HG03469 (cell line): ENCODE measurements around the gene UTP3.
"Not testable (repeated sequence)": the region's sequence is repeated elsewhere in the genome, so short reads cannot be mapped to it uniquely, and the experiment has no call there.

Source experiments
- ATAC-seq: cut with Tn5 transposase; IDR thresholded peaks from one replicate; pipeline ENCODE4 v1.9.1; 2021; ENCODE audit warnings: mild to moderate bottlenecking, moderate library complexity, moderate number of reproducible peaks; ENCODE audit not compliant: unreplicated experiment

Gene UTP3

DNA sequence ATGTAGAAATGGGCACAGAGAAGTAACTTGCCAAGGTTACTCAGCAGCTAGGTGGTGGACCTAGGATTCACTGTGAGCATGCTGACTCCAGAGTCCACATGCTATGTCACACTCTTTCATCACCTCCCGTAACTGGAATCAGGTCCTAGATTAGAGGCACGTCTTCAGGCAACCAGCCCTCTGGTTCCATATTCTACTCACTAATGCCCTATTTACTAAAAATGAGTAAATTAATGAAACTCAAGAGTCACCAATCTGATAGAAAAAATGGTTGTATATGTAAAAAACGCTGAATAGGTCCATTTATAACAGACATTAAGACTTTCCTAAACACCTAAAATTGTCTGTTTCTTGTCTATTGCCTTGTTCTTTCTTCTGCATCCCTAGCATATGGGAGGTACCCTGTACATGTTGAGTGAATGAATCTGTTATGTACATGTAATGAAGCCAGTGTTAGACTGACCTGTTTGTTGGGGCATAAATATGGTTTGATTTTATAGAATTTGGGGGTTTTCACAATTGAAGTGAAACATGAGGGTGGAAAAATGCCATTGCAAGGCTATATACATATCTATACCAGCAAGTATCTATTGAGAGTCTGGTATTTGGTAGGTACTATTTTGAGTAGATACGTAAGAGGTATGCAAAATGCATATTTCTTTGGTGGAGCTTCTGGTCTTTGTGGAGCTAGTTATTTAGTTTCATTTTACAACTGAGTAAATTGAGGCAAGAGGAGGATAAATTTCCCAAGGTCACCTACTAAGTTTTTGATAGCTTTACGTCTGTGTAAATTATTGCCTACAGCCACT is 26.0 kb downstream of the UTP3 start:
- ATAC-seq: peak; percentile 38

DNA sequence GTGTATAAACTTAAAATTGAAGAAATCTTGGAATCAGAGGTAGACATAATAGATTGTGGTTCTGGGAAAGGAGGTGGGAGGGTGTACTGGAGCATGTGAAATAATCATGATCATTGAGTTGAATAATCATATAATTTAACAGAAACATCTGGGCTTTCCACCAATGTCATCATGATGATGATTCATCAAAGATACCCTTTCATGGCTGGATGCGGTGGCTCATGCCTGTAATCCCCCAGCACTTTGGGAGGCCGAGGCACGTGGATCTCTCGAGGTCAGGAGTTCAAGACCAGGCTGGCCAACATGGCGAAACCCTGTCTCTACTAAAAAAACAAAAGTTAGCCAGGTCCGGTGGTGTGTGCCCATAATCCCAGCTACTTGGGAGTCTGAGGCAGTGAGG is 26.8 kb downstream of the UTP3 start:
- ATAC-seq: peak; percentile 0

- ATAC-seq: no peak
Observed at GRCh38 chr4:70718811-70719604, 30.7 kb downstream of the UTP3 start.

GRCh38 chr4:70721747-70722146 is 33.4 kb downstream of the UTP3 start, which contains the start of gene RUFY3:
Gene RUFY3, plus strand, starts transcription at chr4:70721964. Its CDS starts 610 bp downstream, at chr4:70722574.
- ATAC-seq: no peak

DNA sequence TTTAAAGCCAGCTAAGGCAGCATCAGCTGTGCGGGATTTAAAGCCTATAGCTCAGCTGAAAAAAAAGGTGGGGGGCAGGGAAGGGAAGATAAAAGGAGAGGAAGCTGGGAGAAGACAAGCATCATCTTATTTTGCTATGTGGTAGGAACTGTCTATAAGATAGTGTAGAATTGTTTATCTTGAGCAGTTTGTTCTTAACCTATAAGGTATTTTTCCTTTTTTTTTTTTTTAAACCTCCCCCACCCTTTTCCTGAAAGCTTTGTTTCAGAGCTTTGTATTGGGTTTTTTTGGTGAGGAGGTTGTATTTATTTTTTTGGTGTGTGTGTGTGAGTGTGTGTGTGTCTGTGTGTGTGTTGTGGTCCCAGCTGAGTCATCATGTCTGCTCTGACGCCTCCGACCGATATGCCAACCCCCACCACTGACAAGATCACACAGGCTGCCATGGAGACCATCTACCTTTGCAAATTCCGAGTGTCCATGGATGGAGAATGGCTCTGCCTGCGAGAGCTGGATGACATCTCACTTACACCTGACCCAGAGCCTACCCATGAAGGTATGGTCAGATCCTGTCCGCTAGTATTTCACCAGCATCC is 34.0 kb downstream of the UTP3 start:
- ATAC-seq: no peak

- no peak for ATAC-seq
Observed at GRCh38 chr4:70724463-70724862, 36.1 kb downstream of the UTP3 start.

GRCh38 chr4:70725633-70726032 is 37.3 kb downstream of the UTP3 start:
- no peak for ATAC-seq

DNA sequence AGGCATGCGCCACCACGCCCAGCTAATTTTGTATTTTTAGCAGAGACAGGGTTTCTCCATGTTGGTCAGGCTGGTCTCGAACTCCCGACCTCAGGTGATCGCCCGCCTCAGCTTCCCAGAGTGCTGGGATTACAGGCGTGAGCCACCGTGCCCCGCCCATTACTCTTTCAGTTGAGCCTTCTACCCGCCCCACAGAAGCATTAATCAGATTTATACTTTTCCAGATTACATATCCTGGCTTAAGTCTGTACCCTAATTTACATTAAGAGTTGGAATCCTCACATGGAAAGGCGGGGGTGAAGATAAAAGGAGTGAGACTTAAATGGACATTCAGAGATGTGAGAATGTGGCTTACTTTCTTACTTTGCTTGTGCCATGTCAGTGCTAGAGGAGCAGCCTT is 38.2 kb downstream of the UTP3 start:
- not testable (repeated sequence) for ATAC-seq

GRCh38 chr4:70728091-70728490 is 39.8 kb downstream of the UTP3 start:
- ATAC-seq: no peak

GRCh38 chr4:70732878-70733277 is 44.5 kb downstream of the UTP3 start:
- not testable (repeated sequence) for ATAC-seq

DNA sequence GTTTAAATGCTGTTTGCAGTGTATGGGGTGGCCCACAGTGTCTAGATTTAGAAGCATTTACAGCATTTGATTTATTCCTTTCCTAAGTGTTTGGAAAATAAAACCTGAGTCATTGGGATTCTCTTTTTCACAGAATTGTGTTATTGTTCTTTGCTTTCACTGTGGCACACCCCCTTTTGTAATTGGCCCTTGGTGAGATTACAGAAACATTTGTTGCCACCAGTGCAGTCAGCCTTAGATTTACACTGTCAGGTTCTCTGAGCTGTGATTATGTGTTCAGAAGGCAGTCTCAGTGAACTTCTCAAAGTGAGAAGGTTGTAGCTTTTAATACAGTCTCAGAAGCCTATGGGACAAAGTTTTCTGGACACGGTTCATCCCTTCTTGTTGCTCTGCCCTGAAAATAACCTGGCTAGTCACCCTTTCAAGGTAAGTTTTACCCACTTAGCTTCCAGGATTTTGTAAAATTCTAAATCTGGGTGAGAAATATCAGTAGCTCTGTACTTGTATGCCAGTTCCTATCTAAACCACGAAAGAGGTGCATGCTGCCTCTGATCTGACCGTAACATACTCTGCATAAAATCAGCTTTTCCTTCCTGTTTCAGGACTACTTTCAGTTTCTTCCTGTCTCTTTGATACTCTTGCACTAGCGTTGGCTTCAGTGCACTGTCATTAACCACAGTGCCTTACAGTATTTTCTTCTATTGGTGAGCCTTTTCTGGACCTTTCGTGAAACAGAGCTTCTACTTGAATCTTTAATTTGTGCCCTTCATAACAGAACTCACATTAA is 46.0 kb downstream of the UTP3 start:
- peak; percentile 94 for ATAC-seq

DNA sequence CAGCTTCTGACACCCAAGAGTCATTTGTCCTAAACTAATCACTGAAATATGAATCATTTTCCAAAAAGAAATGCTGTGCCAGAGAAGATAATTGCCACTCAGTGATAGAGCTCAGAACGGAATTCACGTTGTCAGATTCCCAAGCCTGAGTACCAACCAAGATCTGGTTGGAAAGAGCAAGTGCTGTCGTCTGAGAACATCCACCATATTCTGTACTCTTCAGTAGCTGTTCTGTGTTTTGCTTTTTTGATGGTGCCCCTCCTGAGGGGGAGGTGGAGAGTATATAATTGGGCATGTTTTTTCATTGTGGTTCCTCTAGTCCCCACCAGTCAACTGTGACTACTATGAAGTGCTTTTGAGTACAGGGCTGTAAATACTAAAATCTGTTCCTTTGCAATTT is 46.6 kb downstream of the UTP3 start:
- ATAC-seq: no peak

DNA sequence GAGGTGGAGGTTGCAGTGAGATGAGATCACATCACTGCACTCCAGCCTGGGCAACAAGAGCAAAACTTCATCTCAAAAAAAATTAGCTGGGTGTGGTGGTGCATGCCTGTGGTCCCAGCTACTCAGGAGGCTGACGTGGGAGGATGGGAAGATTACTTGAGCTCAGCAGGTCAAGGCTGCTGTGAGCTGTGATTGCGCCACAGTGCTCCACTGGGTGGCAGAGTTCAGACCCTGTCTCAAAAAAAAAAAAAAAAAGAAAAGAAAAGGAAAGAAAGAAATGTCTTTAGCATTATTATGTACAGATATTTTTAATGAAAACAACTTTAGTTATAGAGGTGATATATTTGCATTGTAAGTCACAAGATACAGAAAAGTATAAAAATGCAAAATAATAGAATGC is 47.6 kb downstream of the UTP3 start:
- not testable (repeated sequence) for ATAC-seq

DNA sequence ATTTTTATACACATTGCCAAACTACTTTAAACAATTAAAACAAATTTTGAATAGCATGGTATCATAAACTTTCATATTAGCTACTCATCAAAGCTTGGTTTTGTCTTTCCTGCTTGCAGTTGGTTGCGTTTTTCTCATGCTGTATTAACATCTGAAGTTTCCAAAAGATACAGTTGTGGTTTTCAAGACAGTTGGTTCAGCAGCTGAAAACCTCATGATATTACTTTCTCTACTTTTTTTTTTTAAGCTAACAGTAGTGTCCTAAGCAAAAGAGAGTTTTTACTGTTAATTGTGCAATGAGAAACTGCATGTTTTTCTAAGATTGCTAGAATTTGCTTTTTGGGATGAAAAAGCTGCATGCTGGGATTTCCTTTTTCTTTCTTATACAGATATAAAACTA is 48.7 kb downstream of the UTP3 start:
- ATAC-seq: no peak

DNA sequence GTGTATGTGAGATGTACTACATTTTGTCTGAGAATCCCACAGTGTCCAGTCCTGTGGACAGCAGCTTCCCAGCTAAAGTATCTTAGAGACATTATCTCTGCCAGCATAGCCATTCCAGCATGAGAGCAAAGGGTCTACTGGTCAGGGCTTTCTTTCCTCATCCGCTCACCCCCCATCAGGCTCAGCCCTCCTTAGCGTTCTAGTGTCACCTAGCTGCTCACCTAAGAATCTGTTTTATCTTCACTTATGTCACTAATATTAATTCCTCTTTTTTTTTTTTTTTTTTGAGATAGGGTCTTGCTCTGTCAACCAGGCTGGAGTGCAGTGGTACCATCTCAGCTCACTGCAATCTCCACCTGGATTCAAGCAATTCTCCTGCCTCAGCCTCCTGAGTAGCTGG is 49.1 kb downstream of the UTP3 start:
- ATAC-seq: no peak

DNA sequence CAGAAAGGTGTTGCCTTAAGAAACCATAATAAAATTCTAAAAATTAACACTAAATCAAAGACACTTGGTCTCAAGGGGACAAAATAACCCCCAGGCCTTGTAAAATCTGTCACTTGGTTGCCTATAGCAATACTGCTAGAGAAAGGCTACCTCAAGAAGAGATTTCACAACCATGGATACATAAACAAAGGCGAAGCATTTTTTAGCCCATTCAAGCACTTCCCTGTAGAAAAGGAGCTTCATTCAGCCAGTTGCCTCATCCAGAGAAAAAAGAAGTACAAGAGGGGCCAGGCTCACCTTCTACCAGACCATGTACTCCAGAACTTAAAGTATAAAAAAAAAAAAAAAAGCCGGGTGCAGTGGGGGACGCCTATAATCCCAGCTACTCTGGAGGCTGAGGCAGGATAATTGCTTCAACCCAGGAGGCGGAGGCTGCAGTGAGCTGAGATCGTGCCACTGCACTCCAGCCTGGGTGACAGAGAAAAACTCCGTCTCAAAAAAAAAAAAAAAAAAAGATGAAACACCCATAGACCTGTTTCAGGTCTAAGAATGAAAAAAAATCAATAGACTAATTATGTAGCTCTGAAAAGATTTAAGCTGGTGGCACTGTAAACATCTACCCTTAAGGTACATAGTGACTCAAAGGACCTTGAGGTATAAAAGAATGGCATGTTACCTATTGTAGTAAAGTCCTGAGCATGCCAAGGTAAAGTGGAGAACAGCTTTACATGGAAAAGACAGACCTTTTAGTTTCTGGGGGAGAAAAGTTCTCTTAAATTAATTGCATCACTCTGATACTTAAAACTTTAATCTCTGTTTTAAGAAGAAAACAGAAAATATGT is 51.4 kb downstream of the UTP3 start:
- no peak for ATAC-seq
